SK-N-SH (cell line): ENCODE measurements around the gene TTC9. TPM values are rescaled to one million over a fixed set of nuclear protein-coding genes. Genes with fewer than 3 reads are reported as not detected.

Source experiments
- CTCF ChIA-PET: fragments of 300-600, 350-600 bp; formaldehyde crosslinking; extraction: SDS; loops from one replicate; lab custom pipeline; 2021; lab: Yijun Ruan, JAX
- POLR2A ChIA-PET: fragments of 350-600 bp; sonication (Branson Sonifier 250); formaldehyde crosslinking; extraction: SDS; loops from one replicate; lab custom pipeline; 2020; ENCODE audit warnings: antibody characterized with exemption, inconsistent platforms; lab: Yijun Ruan, JAX
- DNase-seq: peaks from one replicate; pipeline ENCODE4 v3.0.0; 2012
- H2AFZ ChIP-seq: fragments of 200-600 bp; sonication (generic); 2 replicates; pipeline ENCODE4 v1.8.1; 2016; ENCODE audit warnings: antibody characterized with exemption, mild to moderate bottlenecking, low read depth
- H3F3A ChIP-seq: fragments of 200-600 bp; sonication (generic); replicated peaks from 2 replicates; pipeline ENCODE3; 2016; ENCODE audit warnings: antibody characterized with exemption, mild to moderate bottlenecking; ENCODE audit not compliant: insufficient read depth
- H3K27ac ChIP-seq, 2 experiments: fragments of 200-500 bp in 1 of 2; fragments of 200-600 bp in 1 of 2; sonication (Bioruptor generic) in 1 of 2; sonication (generic), shearing (Covaris generic) in 1 of 2; 2 replicates each; pipeline versions ENCODE4 v1.5.1 to v1.6.1; 2014 to 2016; ENCODE audit warnings: low read depth in 2 of 2, inconsistent platforms in 1 of 2, low read length in 1 of 2, mild to moderate bottlenecking in 1 of 2, mixed read lengths in 1 of 2
- H3K27me3 ChIP-seq: fragments of 200-600 bp; sonication (generic), shearing (Covaris generic); 2 replicates; pipeline ENCODE4 v1.6.1; 2016; ENCODE audit warnings: mixed run types; ENCODE audit not compliant: insufficient read depth
- H3K36me3 ChIP-seq, 2 experiments: fragments of 200-500 bp in 1 of 2; fragments of 200-600 bp in 1 of 2; sonication (Bioruptor generic) in 1 of 2; sonication (generic) in 1 of 2; replicated peaks in 1 of 2; 2 replicates each; pipeline versions ENCODE3 to v1.5.1; 2014 to 2016; ENCODE audit warnings: low read length in 1 of 2, mild to moderate bottlenecking in 1 of 2; ENCODE audit not compliant: insufficient read depth in 2 of 2, control insufficient read depth in 1 of 2
- H3K4me1 ChIP-seq, 2 experiments: fragments of 200-500 bp in 1 of 2; fragments of 200-600 bp in 1 of 2; sonication (Bioruptor generic) in 1 of 2; sonication (generic), shearing (Covaris generic) in 1 of 2; 2 replicates each; pipeline versions ENCODE4 v1.5.1 to v1.6.1; 2014 to 2016; ENCODE audit warnings: low read depth in 1 of 2, low read length in 1 of 2, mixed run types in 1 of 2; ENCODE audit not compliant: insufficient read depth in 2 of 2, control insufficient read depth in 1 of 2
- H3K4me2 ChIP-seq: fragments of 200-600 bp; sonication (generic), shearing (Covaris generic); 2 replicates; pipeline ENCODE4 v1.6.1; 2017; ENCODE audit warnings: mixed run types
- H3K4me3 ChIP-seq, 2 experiments: fragments of 200-500 bp in 1 of 2; fragments of 200-600 bp in 1 of 2; sonication (Bioruptor generic) in 1 of 2; sonication (generic), shearing (Covaris generic) in 1 of 2; 2 replicates each; pipeline versions ENCODE4 v1.5.1 to v1.8.1; 2014 to 2016; ENCODE audit warnings: low read depth in 2 of 2, inconsistent platforms in 1 of 2, low read length in 1 of 2, mild to moderate bottlenecking in 1 of 2, mixed read lengths in 1 of 2, moderate library complexity in 1 of 2
- H3K79me2 ChIP-seq: fragments of 200-600 bp; sonication (generic); 2 replicates; pipeline ENCODE4 v1.8.1; 2017; ENCODE audit warnings: mild to moderate bottlenecking; ENCODE audit not compliant: insufficient read depth
- H3K9ac ChIP-seq: fragments of 200-600 bp; sonication (generic); 2 replicates; pipeline ENCODE4 v1.6.1; 2017; ENCODE audit warnings: mixed run types
- H3K9me2 ChIP-seq: fragments of 200-600 bp; sonication (generic); 2 replicates; pipeline ENCODE4 v1.6.1; 2017; ENCODE audit warnings: mixed run types
- H3K9me3 ChIP-seq: fragments of 200-600 bp; sonication (generic); 2 replicates; pipeline ENCODE4 v1.6.1; 2017; ENCODE audit warnings: mixed run types, mild to moderate bottlenecking, moderate library complexity
- H4K20me1 ChIP-seq: fragments of 200-600 bp; sonication (generic); 2 replicates; pipeline ENCODE4 v1.6.1; 2017; ENCODE audit warnings: mild to moderate bottlenecking, mixed run types; ENCODE audit not compliant: insufficient read depth
- CTCF ChIP-seq: fragments of 200-600 bp; sonication (generic); IDR thresholded peaks from 2 replicates; pipeline ENCODE4 v1.6.1; 2017; ENCODE audit warnings: antibody characterized with exemption, mild to moderate bottlenecking, moderate library complexity
- ELF1 ChIP-seq: IDR thresholded peaks from 2 replicates; pipeline ENCODE4 v1.4.0; 2012
- EZH2phosphoT487 ChIP-seq: fragments of 200-600 bp; sonication (generic); IDR thresholded peaks from 2 replicates; pipeline ENCODE4 v1.6.1; 2017; ENCODE audit warnings: low read depth, mixed run types, mild to moderate bottlenecking, antibody characterized with exemption, moderate library complexity, borderline replicate concordance
- FOXJ3 ChIP-seq: sonication (generic); formaldehyde crosslinking; IDR thresholded peaks from 2 replicates; pipeline ENCODE4 v1.5.1; 2020; ENCODE audit warnings: mild to moderate bottlenecking, missing genetic modification reagents
- GABPA ChIP-seq: IDR thresholded peaks from 2 replicates; pipeline ENCODE4 v1.4.0; 2012; ENCODE audit warnings: low read depth, mild to moderate bottlenecking
- JUND ChIP-seq: IDR thresholded peaks from 2 replicates; pipeline ENCODE4 v1.4.0; 2012
- MAX ChIP-seq: IDR thresholded peaks from 2 replicates; pipeline ENCODE4 v1.4.0; 2012; ENCODE audit warnings: low read depth
- NFIC ChIP-seq: IDR thresholded peaks from 2 replicates; pipeline ENCODE4 v1.4.0; 2012; ENCODE audit warnings: borderline replicate concordance
- NRF1 ChIP-seq: IDR thresholded peaks from 2 replicates; pipeline ENCODE4 v1.6.1; 2012; ENCODE audit warnings: low read depth, mild to moderate bottlenecking, low read length
- POLR2AphosphoS5 ChIP-seq: IDR thresholded peaks from 2 replicates; pipeline ENCODE4 v1.6.1; 2012; ENCODE audit warnings: low read depth, low read length
- REST ChIP-seq: IDR thresholded peaks from 2 replicates; pipeline ENCODE4 v1.6.1; 2012; ENCODE audit warnings: mild to moderate bottlenecking, low read depth, low read length, moderate library complexity
- RFX5 ChIP-seq: IDR thresholded peaks from 2 replicates; pipeline ENCODE4 v1.6.1; 2012; ENCODE audit warnings: mild to moderate bottlenecking, improper control_type of control experiment, low read length
- RXRA ChIP-seq: IDR thresholded peaks from 2 replicates; pipeline ENCODE4 v1.4.0; 2012; ENCODE audit warnings: low read depth, mild to moderate bottlenecking, borderline replicate concordance
- SMC3 ChIP-seq: IDR thresholded peaks from 2 replicates; pipeline ENCODE4 v1.6.1; 2012; ENCODE audit warnings: low read depth, low read length, improper control_type of control experiment
- TCF12 ChIP-seq: IDR thresholded peaks from 2 replicates; pipeline ENCODE4 v1.4.0; 2012
- TEAD4 ChIP-seq: IDR thresholded peaks from 2 replicates; pipeline ENCODE4 v1.4.0; 2012; ENCODE audit warnings: mild to moderate bottlenecking, borderline replicate concordance; ENCODE audit not compliant: insufficient read depth
- USF1 ChIP-seq: IDR thresholded peaks from 2 replicates; pipeline ENCODE4 v1.4.0; 2012; ENCODE audit warnings: low read depth, borderline replicate concordance
- USF2 ChIP-seq: fragments of 150-350 bp; IDR thresholded peaks from 2 replicates; pipeline ENCODE4 v1.6.1; 2017; ENCODE audit warnings: antibody characterized with exemption, low read length, low read depth, borderline replicate concordance
- YY1 ChIP-seq: IDR thresholded peaks from 2 replicates; pipeline ENCODE4 v1.4.0; 2012; ENCODE audit warnings: low read depth, mild to moderate bottlenecking
- WGBS: methylation state at CpG from one replicate; pipeline ENCODE4 v1.1.6; 2017; ENCODE audit warnings: low lambda C conversion rate; 5-methylcytosine and 5-hydroxymethylcytosine counted together
- polyA plus RNA-seq, 3 experiments: library from polyadenylated mRNA; depleted of rRNA; stranded (reverse); fragments of >200 nt; gene quantifications; 2 replicates each; pipeline ENCODE4 v1.2.3, GENCODE V29; 2012

Gene TTC9
- polyA plus RNA-seq, 1 of the 3 experiments (the other 2 are of a cell fraction): 0.33 TPM

- TF ChIP-seq USF2 (no peak), TCF12 (no peak), NFIC (no peak), JUND (no peak), SMC3 (no peak)
- TF ChIP-seq, all 33 proteins: peak for 0
Measured at GRCh38 chr14:70696026-70696425, 54.3 kb downstream of the TTC9 start (continued).

GRCh38 chr14:70697701-70698100, 56.0 kb downstream of the TTC9 start:
- H3K36me3 ChIP-seq: no peaks in the 10 kb centered on the region
- no peak for DNase-seq
- no peaks in the 10 kb centered on the region for H4K20me1 ChIP-seq
- H3K9me2 ChIP-seq: no peaks in the 10 kb centered on the region
- H2AFZ ChIP-seq: 0 out of 2 replicates have a peak overlapping the region, but pooled peaks have one; percentile 20
- H3K79me2 ChIP-seq: no peaks in the 10 kb centered on the region
- TF ChIP-seq MAX (no peak), RFX5 (no peak), YY1 (no peak), USF1 (no peak), SMC3 (no peak), POLR2AphosphoS5 (no peak), ELF1 (no peak), NRF1 (no peak), RXRA (no peak), JUND (no peak), FOXJ3 (no peak), TEAD4 (no peak), GABPA (no peak), EZH2phosphoT487 (no peak), REST (no peak), CTCF (no peak), TCF12 (no peak)
- H3K27ac ChIP-seq: no peak overlapping the region
- ChIA-PET POLR2A (no interaction called here), CTCF (interaction anchor here (1.0 to 4.1 kb wide), 2 partner anchors 16 to 879 kb away, joined by 3 to 16 read pairs; no protein-coding TSS in a partner anchor)
- H3K9me3 ChIP-seq: no peaks in the 10 kb centered on the region
- H3K4me3 ChIP-seq: no peak overlapping the region
- H3K27me3 ChIP-seq: peaks cover 4% of the 10 kb centered on the region; the same call in 1 of the 2 replicates
- no peaks in the 10 kb centered on the region for H3F3A ChIP-seq
- no peak overlapping the region for H3K4me2 ChIP-seq
- H3K9ac ChIP-seq: no peak overlapping the region
- 58% methylated on average over 2 of the region's 2 CpGs for WGBS
- peaks cover 0 to 10% of the 10 kb centered on the region in 2 experiments; a peak in 2 of 4 replicates for H3K4me1 ChIP-seq
